ENCODE results near the gene DOK3. TPM values are rescaled to one million over a fixed set of nuclear protein-coding genes. Genes with fewer than 3 reads are reported as not detected.

The DOK3 gene
- total RNA-seq, 1 experiment from 2014 or later = 8.0 TPM

DNA sequence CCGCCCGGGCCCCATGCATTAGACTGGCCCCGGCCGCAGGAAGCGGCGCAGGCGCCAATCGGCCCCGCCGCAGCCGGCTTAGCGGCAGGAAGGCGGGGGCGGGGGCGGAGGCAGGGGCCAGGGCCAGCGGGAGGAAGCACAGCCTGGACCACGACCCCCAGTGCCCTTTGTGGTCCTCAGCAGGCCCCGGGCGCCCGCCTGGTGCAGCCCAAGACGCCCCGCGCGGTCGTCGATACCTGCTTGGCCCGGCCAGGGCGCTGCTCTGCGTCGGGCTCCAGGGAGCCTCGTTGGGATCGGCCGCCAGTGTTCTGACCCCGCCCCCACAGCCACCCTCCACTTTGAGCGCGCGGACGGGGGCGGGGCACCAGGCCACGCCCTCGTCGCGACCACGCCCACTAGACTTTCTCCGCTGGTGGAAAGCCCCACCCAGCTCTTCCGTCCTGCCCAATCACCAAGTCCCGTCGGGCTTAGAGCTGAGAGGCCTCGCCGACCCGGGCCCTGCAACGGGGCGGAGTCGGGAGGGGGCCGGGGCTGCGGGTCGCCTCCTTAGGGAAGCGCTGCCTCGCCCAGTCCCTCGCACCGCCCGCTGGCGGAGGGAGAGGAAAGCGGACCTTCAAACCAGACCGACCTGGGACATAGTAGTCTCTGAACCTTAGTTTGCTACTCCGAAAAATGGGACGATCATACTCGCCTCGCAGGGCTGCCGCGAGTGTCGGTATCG is 12.2 kb downstream of the DOK3 start, which contains the start of gene PDLIM7 (continued):
- TF ChIP-seq, protein P1, sequence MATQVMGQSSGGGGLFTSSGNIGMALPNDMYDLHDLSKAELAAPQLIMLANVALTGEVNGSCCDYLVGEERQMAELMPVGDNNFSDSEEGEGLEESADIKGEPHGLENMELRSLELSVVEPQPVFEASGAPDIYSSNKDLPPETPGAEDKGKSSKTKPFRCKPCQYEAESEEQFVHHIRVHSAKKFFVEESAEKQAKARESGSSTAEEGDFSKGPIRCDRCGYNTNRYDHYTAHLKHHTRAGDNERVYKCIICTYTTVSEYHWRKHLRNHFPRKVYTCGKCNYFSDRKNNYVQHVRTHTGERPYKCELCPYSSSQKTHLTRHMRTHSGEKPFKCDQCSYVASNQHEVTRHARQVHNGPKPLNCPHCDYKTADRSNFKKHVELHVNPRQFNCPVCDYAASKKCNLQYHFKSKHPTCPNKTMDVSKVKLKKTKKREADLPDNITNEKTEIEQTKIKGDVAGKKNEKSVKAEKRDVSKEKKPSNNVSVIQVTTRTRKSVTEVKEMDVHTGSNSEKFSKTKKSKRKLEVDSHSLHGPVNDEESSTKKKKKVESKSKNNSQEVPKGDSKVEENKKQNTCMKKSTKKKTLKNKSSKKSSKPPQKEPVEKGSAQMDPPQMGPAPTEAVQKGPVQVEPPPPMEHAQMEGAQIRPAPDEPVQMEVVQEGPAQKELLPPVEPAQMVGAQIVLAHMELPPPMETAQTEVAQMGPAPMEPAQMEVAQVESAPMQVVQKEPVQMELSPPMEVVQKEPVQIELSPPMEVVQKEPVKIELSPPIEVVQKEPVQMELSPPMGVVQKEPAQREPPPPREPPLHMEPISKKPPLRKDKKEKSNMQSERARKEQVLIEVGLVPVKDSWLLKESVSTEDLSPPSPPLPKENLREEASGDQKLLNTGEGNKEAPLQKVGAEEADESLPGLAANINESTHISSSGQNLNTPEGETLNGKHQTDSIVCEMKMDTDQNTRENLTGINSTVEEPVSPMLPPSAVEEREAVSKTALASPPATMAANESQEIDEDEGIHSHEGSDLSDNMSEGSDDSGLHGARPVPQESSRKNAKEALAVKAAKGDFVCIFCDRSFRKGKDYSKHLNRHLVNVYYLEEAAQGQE (IDR thresholded peaks at IDR 0.05; ENCODE audit: low read depth) = no peak
- TF ChIP-seq EZH2 (IDR thresholded peaks at IDR 0.05) = no peak
- no peak for TF ChIP-seq JUND (IDR thresholded peaks at IDR 0.05)
- TF ChIP-seq, protein P2, sequence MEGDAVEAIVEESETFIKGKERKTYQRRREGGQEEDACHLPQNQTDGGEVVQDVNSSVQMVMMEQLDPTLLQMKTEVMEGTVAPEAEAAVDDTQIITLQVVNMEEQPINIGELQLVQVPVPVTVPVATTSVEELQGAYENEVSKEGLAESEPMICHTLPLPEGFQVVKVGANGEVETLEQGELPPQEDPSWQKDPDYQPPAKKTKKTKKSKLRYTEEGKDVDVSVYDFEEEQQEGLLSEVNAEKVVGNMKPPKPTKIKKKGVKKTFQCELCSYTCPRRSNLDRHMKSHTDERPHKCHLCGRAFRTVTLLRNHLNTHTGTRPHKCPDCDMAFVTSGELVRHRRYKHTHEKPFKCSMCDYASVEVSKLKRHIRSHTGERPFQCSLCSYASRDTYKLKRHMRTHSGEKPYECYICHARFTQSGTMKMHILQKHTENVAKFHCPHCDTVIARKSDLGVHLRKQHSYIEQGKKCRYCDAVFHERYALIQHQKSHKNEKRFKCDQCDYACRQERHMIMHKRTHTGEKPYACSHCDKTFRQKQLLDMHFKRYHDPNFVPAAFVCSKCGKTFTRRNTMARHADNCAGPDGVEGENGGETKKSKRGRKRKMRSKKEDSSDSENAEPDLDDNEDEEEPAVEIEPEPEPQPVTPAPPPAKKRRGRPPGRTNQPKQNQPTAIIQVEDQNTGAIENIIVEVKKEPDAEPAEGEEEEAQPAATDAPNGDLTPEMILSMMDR (IDR thresholded peaks at IDR 0.05 in 2 of 3, conservative IDR thresholded peaks at IDR 0.05 in 1 of 3; ENCODE audit: borderline replicate concordance in 1 of 3, insufficient read depth in 1 of 3, low read depth in 2 of 3, low read length in 2 of 3) = no peak
- no peak for TF ChIP-seq CEBPB (IDR thresholded peaks at IDR 0.05; ENCODE audit: low read depth)
- no peak for TF ChIP-seq SIN3A (IDR thresholded peaks at IDR 0.05; ENCODE audit: low read depth)
- no peak for TF ChIP-seq ELF1 (IDR thresholded peaks at IDR 0.05; ENCODE audit: borderline replicate concordance, low read depth)
- no peak for TF ChIP-seq EGR1 (IDR thresholded peaks at IDR 0.05; ENCODE audit: low read depth)
